CD4-positive, alpha-beta T cell treated with Interferon alpha-2 for 1 hour (primary cell): ENCODE data around the gene BCS1L.
A peak's percentile ranks its signal among the peaks of the same experiment; 100 is the strongest.

Experiments used
- DNase-seq, 2 donors: peaks; one replicate each; pipeline ENCODE4 v3.0.0-alpha.2; 2020 to 2022

The BCS1L gene, protein sequence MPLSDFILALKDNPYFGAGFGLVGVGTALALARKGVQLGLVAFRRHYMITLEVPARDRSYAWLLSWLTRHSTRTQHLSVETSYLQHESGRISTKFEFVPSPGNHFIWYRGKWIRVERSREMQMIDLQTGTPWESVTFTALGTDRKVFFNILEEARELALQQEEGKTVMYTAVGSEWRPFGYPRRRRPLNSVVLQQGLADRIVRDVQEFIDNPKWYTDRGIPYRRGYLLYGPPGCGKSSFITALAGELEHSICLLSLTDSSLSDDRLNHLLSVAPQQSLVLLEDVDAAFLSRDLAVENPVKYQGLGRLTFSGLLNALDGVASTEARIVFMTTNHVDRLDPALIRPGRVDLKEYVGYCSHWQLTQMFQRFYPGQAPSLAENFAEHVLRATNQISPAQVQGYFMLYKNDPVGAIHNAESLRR

DNA sequence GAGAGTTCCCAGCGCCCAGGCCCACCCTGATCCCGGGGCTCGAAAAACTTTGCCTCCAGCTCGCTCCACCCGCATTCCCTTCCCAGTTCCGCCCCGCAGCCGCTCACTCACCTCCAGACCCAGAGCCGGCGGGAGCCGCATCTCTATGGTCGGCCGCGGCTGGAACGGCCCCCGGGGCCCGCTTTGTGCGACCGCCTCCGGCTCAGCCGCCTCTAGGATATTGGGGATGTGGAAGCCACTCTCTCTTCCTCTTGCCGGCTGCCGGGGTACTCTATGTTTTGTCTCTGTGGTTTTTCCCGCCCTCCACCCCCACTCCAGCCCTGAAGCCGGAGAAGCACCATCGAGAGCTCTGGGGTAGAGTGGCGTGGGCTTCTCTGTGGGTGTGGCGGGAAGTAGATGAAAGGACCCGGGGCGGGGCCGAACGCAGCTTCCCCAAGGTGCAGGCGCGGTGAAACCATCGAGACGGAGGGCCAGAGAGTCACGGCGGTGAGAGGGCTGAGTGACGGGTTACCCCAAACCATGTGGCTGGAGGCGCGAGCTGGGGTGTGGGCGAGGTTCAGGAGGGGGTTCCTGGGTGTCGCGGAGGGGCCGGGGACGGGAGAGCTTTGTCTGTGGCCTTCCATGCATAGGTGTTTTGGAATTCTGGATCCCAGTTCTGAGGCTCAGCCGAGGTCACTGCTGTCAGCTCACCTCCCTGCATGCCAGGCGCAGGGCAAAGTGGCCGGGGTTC lies at the start of gene BCS1L, which contains the start of gene ZNF142:
Gene BCS1L (plus strand): TSS at position 426 of the 730 bp plus-strand sequence. CDS start 1,305 bp downstream, outside the sequence.
Gene ZNF142 (minus strand): TSS at position 366 of the 730 bp plus-strand sequence. CDS start 3,194 bp downstream, outside the sequence.
- DNase-seq: peak; percentile 91 to 94

GRCh38 chr2:218615868-218616315 lies 43.6 kb upstream of the BCS1L start:
- DNase-seq: no peak

GRCh38 chr2:218618102-218618860 lies 41.2 kb upstream of the BCS1L start:
- no peak for DNase-seq

- no peak for DNase-seq
Observed at GRCh38 chr2:218621007-218621406, 38.5 kb upstream of the BCS1L start.

DNA sequence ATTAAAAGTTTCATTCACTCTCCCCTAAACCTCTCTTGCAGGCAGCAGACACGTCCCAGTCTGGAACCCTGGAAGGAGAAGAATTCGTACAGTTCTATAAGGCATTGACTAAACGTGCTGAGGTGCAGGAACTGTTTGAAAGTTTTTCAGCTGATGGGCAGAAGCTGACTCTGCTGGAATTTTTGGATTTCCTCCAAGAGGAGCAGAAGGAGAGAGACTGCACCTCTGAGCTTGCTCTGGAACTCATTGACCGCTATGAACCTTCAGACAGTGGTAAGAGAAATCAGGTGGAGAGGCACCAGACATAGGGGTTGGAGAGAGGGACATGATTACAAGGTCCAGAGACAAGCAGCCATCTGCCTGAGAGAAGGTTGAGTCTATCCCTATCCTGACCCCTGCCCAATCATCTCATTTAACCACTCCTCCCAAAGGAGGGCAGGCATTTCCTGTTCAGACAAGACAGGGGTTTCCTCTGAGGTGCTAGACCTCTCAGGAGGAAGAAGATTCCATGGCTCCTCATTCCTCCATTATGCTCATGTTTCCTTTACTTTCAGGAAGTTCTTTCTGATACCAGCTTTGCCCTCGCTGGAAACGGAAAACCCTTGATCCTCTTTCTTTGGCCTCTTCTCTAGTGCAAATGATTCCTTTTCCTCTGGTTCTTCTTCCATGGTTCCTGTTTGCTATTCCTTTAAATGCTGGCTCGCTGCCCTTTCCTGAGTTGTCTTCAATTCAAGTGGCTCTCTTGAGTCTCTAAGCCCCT lies 36.7 kb upstream of the BCS1L start:
- no peak for DNase-seq

DNA sequence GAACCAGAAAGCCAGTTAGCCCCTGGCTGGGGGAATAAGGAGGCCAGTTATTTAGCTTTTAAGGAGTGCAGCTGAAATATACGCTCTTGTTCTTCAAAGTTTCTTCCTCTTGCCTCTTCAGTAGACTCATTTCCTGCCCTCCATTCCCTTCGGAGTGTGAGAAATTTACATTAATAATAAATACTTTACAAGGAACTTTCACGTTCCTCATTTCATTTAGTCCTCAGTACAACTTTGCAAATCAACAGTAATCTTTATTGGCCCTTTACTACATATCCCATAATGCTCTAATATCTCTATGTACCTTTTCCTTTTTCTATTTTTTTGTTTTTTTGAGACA lies 36.1 kb upstream of the BCS1L start:
- no peak for DNase-seq

- DNase-seq: no peak
Observed at GRCh38 chr2:218626369-218626768, 33.1 kb upstream of the BCS1L start.

- no peak for DNase-seq
Observed at GRCh38 chr2:218627939-218628338, 31.5 kb upstream of the BCS1L start.

GRCh38 chr2:218631837-218632236 lies 27.6 kb upstream of the BCS1L start:
- DNase-seq: no peak

GRCh38 chr2:218635719-218636118 lies 23.8 kb upstream of the BCS1L start:
- DNase-seq: no peak

GRCh38 chr2:218638372-218638771 lies 21.1 kb upstream of the BCS1L start:
- no peak for DNase-seq

DNA sequence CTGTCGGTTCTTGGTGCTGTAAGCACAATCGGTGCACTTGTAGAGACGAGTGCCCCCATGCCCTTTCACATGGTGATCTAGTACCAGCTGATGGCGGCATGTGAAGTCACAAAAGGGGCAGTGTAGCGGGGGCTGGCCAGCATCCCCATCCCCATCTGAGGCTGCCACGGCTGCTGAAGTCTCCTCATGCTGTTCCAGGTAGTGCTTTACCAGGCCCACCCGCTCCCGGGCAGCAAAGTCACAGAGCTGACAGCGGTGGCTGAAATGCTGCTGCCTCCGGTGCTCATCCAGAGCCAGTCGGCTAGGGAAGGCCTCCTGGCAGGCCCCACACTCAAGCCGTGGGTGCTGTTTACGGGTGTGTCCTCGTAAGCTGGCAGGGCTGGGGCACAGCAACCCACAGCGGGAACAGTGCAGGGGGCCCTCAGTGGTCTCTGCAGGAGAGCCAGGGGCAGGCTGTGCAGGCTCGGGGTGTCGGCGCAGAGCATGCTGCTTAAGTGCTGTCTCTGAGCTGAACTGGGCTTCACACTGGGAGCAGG lies 17.3 kb upstream of the BCS1L start:
- DNase-seq: no peak

DNA sequence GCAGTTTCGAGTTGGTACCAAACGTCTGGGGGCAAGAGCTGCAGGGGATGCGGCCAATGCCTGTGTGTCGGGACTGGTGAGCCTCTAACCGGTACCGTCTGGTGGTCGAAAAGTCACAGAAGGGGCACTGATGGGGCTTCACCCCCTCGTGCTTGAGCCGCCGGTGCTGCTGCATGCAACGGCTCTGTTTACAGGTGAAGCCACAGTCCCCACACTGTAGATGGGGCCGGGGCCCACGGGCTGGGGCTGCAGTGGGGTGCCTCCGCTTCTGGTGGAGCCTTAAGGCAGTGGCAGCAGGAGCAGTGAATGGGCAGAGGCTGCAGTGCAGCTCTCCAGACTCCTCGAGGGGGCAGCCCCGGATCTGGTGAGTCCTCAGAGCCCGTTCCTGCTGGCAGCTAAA lies 16.7 kb upstream of the BCS1L start:
- DNase-seq: no peak

- no peak for DNase-seq
Observed at GRCh38 chr2:218643751-218644310, 15.7 kb upstream of the BCS1L start.

DNA sequence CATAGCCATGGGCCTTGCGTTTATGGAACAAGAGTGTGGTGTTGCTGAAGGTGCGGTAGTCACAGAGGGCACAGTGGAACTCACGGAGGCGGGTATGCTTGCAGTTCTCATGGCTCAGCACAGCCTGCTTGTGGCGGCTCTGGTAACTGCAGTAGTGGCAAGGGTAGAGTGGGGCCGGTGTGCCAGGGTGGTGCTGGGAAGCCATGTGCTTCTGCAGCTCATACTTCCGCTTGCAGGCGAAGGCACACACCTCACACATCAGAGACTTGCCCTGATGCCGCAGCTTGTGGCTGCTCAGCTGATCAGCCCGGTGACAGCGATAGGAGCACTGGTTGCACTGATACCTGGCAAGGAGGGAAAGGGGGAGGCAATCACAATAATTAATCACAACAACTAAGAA lies 14.8 kb upstream of the BCS1L start:
- DNase-seq: no peak

DNA sequence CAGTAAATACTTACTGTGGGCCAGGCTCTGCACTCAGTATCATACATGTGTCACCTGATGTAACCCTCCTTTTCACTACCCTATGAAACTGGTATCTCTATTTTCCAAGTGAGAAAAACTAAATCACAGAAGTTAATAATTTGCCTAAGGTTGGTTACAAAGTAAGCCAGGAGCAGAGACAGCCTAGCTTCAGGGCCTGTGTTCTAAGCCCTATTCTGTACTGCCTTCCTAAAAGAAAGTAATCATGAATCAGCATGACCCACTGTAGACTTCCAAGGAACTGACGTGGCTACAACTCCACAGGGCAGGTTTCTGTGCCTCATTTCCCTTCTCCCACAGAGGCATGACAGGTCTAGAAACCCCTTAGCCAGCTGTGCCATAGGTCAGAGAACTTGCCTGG lies 14.4 kb upstream of the BCS1L start:
- DNase-seq: no peak

GRCh38 chr2:218648088-218648786 lies 11.2 kb upstream of the BCS1L start:
- DNase-seq: peak; percentile 52 to 65

DNA sequence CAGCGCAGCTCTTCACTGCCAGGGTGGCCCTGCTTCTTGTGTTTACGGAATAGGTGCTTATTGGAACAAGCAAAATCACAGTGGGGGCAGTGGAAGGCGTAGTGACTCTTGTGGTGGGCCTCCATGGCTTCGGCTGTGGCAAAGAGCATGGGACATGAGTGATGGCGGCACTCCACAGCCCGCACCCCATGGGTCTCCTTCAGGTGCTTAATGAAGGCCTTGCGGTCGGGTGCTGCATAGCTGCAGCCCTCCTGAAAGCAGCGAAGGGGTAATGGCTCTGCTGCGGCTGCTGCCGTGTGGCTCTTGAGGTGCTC lies 10.7 kb upstream of the BCS1L start:
- DNase-seq: no peak

DNA sequence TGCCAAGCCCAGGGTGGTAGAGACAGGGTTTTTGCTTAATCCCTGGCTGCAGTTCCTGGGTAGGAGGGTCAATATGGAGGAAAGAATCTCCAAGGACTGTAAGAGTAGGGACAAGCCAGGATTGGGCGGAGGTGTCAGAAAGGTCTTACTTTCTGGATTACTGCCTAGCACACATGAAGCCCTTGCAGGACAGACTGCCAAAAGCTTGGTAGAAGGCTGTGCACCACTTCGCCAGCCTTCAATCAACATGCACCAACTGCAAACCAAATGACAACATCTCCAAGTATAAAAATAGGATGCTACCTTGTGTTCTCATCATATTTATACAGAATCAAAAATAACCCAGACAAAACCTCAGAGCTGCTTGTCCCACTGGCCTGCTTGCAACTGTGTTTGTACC lies 3.7 kb upstream of the BCS1L start:
- DNase-seq: no peak

DNA sequence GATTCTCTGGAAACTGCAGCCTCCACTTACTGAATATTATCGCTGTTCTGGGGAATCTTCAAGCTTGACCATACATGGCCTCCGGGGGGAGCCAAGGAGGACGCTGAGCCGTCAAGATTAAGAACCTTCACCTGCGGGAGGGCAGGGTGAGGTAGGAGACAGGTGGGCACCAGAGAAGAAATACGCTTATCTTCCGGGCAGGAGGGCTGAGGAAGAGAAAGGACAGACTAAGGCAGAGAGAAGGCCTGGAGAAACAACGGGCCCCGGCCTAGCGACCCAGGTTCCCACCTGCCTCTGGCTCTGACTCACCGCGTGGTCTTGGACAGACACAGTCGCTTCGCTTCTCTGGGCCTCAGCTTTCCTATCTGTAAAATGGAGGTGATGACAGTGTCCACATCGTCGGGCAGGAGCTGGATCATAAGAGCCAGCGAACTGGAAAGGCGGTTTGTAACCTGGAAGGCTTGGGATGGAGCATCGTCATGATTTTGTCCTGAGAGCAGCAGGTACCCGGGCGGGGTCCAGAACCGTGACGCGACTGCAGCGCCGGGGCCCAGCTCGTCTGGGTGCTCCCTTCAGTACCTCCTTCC lies 719 bp upstream of the BCS1L start:
- peak; percentile 21 to 55 for DNase-seq

DNA sequence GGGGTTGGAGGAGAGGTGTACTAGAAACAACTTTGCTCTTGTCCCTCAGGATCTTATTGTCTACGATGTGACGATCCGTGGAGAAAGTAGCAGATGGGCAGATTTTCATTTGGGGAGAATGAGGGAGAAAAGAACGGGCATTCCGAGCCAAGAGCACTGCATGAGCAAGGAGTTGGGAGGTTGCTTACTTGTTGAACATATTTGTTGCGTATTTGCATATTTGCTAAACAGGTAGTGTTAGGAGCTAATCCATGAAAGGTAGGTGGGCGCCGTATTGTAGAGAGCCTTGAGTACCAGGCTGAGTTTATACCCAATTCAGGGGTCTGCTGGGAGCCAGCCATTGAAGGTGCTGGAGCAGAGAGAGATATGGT lies 490 bp downstream of the BCS1L start:
- DNase-seq: no peak
